IPS-15b (cell line): ENCODE results near the gene TMEM203.

Source experiments
- H3K27me3 ChIP-seq: one replicate; pipeline ENCODE4 v1.6.1; 2013; ENCODE audit warnings: low read length; ENCODE audit not compliant: control insufficient read depth, insufficient read depth
- H3K36me3 ChIP-seq: one replicate; pipeline ENCODE4 v1.6.1; 2013; ENCODE audit warnings: low read length; ENCODE audit not compliant: control insufficient read depth, insufficient read depth
- H3K4me1 ChIP-seq: one replicate; pipeline ENCODE4 v1.6.1; 2013; ENCODE audit warnings: mild to moderate bottlenecking, low read length; ENCODE audit not compliant: control insufficient read depth, insufficient read depth
- H3K4me3 ChIP-seq: one replicate; pipeline ENCODE4 v1.5.1; 2013; ENCODE audit warnings: low read depth, low read length
- H3K9ac ChIP-seq: one replicate; pipeline ENCODE4 v1.6.1; 2013; ENCODE audit warnings: low read depth, mild to moderate bottlenecking, low read length
- H3K9me3 ChIP-seq: one replicate; pipeline ENCODE4 v1.6.1; 2013; ENCODE audit warnings: mild to moderate bottlenecking, low read length; ENCODE audit not compliant: control insufficient read depth, insufficient read depth

TMEM203 gene

GRCh38 chr9:137166380-137167229, 38.8 kb downstream of the TMEM203 start:
- H3K27me3 ChIP-seq, result peaks cover 53% of the 10 kb centered on the region
- H3K9ac ChIP-seq, result no peak overlapping the region
- H3K36me3 ChIP-seq, result no peaks in the 10 kb centered on the region
- no peaks in the 10 kb centered on the region for H3K4me1 ChIP-seq
- H3K4me3 ChIP-seq, result no peak overlapping the region
- H3K9me3 ChIP-seq, result no peaks in the 10 kb centered on the region

GRCh38 chr9:137165250-137165836, 40.1 kb downstream of the TMEM203 start:
- Histone ChIP-seq H3K36me3 (no peaks in the 10 kb centered on the region), H3K4me3 (no peak overlapping the region), H3K27me3 (peaks cover 53% of the 10 kb centered on the region), H3K4me1 (no peaks in the 10 kb centered on the region), H3K9ac (no peak overlapping the region), H3K9me3 (no peaks in the 10 kb centered on the region)

GRCh38 chr9:137164370-137165249, 40.8 kb downstream of the TMEM203 start:
- H3K27me3 ChIP-seq, result peaks cover 57% of the 10 kb centered on the region
- H3K4me1 ChIP-seq, result no peaks in the 10 kb centered on the region
- H3K9ac ChIP-seq, result no peak overlapping the region
- H3K9me3 ChIP-seq, result no peaks in the 10 kb centered on the region
- H3K4me3 ChIP-seq, result no peak overlapping the region
- H3K36me3 ChIP-seq, result no peaks in the 10 kb centered on the region

- Histone ChIP-seq H3K36me3 (no peaks in the 10 kb centered on the region), H3K27me3 (peaks cover 63% of the 10 kb centered on the region), H3K4me3 (no peak overlapping the region), H3K4me1 (no peaks in the 10 kb centered on the region), H3K9ac (no peak overlapping the region), H3K9me3 (no peaks in the 10 kb centered on the region)
Observed at GRCh38 chr9:137163805-137164204, 41.6 kb downstream of the TMEM203 start.

- H3K4me1 ChIP-seq, result no peaks in the 10 kb centered on the region
- H3K4me3 ChIP-seq, result peak overlapping the region; percentile 39
- H3K27me3 ChIP-seq, result peaks cover 63% of the 10 kb centered on the region
- H3K36me3 ChIP-seq, result no peaks in the 10 kb centered on the region
- H3K9me3 ChIP-seq, result no peaks in the 10 kb centered on the region
- no peak overlapping the region for H3K9ac ChIP-seq
Observed at GRCh38 chr9:137163365-137163715, 42.1 kb downstream of the TMEM203 start.

GRCh38 chr9:137162505-137163364, 42.7 kb downstream of the TMEM203 start:
- no peak overlapping the region for H3K9ac ChIP-seq
- H3K9me3 ChIP-seq, result no peaks in the 10 kb centered on the region
- H3K36me3 ChIP-seq, result no peaks in the 10 kb centered on the region
- H3K4me1 ChIP-seq, result no peaks in the 10 kb centered on the region
- H3K4me3 ChIP-seq, result peak overlapping the region; percentile 39
- peaks cover 66% of the 10 kb centered on the region for H3K27me3 ChIP-seq

- Histone ChIP-seq H3K4me3 (peak overlapping the region; percentile 48), H3K36me3 (no peaks in the 10 kb centered on the region), H3K9ac (no peak overlapping the region), H3K27me3 (peaks cover 66% of the 10 kb centered on the region), H3K4me1 (no peaks in the 10 kb centered on the region), H3K9me3 (no peaks in the 10 kb centered on the region)
Observed at GRCh38 chr9:137161558-137162486, 43.6 kb downstream of the TMEM203 start.

GRCh38 chr9:137160716-137161557, 44.5 kb downstream of the TMEM203 start:
- H3K27me3 ChIP-seq, result peaks cover 64% of the 10 kb centered on the region
- H3K9ac ChIP-seq, result no peak overlapping the region
- peak overlapping the region; percentile 13 for H3K4me3 ChIP-seq
- H3K9me3 ChIP-seq, result no peaks in the 10 kb centered on the region
- no peaks in the 10 kb centered on the region for H3K4me1 ChIP-seq
- no peaks in the 10 kb centered on the region for H3K36me3 ChIP-seq

GRCh38 chr9:137160054-137160425, 45.4 kb downstream of the TMEM203 start:
- Histone ChIP-seq H3K4me1 (no peaks in the 10 kb centered on the region), H3K27me3 (peaks cover 73% of the 10 kb centered on the region), H3K36me3 (no peaks in the 10 kb centered on the region), H3K9ac (no peak overlapping the region), H3K9me3 (no peaks in the 10 kb centered on the region), H3K4me3 (no peak overlapping the region)
